Measurements from ENCODE around the gene TMC4. TPM values are rescaled to one million over a fixed set of nuclear protein-coding genes. Genes with fewer than 3 reads are reported as not detected.

The TMC4 gene
- total RNA-seq, 4 donors from 2014 or later: 42.6 to 91.7 (median 68.5) TPM

DNA sequence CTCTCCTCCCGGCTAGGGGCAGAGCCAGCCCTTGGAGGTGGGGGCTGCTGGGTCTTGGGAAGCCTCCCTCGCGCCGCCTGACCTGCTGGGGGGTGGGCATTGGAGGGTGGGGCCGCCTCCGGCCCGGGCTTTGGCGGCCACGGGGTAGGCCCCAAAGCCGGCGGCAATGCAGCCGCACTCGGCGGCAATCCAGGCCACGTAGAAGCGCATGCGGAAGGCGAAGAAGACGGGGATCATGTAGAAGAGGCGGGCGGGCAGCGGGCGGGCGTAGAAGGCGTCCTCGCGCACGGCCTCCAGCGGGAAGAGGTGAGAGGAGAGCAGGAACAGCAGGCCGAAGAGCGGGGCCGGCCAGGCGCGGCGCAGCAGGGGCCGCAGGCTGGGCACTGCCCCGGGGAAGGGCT is 7.7 kb upstream of the TMC4 start:
- Histone ChIP-seq H3K27ac (no peak overlapping the region), H3K27me3 (no peaks in the 10 kb centered on the region), H3K4me3 (replicated peaks in 1 of 3) (no peak overlapping the region), H3K9me3 (no peaks in the 10 kb centered on the region), H3K4me1 (no peaks in the 10 kb centered on the region), H3K36me3 (no peaks in the 10 kb centered on the region)
- intact Hi-C loops (cut with DNase I): no loop called here
- WGBS, 2 donors: 96% methylated on average over 36 to 37 of the region's 37 CpGs
- TF ChIP-seq POLR2A (IDR thresholded peaks at IDR 0.05): no peak
- TF ChIP-seq, protein P1, sequence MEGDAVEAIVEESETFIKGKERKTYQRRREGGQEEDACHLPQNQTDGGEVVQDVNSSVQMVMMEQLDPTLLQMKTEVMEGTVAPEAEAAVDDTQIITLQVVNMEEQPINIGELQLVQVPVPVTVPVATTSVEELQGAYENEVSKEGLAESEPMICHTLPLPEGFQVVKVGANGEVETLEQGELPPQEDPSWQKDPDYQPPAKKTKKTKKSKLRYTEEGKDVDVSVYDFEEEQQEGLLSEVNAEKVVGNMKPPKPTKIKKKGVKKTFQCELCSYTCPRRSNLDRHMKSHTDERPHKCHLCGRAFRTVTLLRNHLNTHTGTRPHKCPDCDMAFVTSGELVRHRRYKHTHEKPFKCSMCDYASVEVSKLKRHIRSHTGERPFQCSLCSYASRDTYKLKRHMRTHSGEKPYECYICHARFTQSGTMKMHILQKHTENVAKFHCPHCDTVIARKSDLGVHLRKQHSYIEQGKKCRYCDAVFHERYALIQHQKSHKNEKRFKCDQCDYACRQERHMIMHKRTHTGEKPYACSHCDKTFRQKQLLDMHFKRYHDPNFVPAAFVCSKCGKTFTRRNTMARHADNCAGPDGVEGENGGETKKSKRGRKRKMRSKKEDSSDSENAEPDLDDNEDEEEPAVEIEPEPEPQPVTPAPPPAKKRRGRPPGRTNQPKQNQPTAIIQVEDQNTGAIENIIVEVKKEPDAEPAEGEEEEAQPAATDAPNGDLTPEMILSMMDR (IDR thresholded peaks at IDR 0.05): no peak
- no peak for DNase-seq

DNA sequence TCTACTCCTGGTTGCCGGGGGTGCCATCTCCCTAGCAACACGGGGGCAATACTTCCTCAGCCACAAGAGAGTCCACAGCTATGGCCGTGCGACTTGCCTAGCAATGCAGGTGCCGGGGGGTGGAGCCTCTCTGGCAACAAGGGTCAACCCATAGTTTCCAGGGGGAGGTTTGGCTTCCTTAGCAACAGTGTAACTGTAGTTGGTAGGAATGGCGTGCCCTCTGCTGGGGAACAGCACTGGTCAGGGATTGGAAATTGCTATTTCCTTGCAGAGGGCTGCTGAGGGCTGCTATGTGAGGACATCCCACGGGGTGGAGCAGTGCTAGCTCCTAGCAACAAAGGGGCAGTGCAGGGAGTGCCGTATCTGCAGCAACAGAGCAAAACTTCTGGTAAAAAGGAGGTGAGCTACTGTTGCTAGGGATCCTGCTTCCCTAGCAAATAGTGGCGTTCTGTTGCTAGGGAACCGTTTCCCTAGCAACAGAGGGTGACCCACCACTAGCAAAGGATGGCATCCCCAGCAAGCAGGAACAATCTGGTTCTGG is 7.0 kb upstream of the TMC4 start:
- Histone ChIP-seq H3K27me3 (no peaks in the 10 kb centered on the region), H3K27ac (no peak overlapping the region), H3K4me3 (replicated peaks in 1 of 3) (no peak overlapping the region), H3K9me3 (no peaks in the 10 kb centered on the region), H3K4me1 (no peaks in the 10 kb centered on the region), H3K36me3 (no peaks in the 10 kb centered on the region)
- 60% methylated on average over 5 to 10 of the region's 10 CpGs for WGBS, 2 donors
- DNase-seq: no peak
- intact Hi-C loops (cut with DNase I): no loop called here
- TF ChIP-seq POLR2A (IDR thresholded peaks at IDR 0.05): no peak
- TF ChIP-seq, protein P1 (IDR thresholded peaks at IDR 0.05): no peak

DNA sequence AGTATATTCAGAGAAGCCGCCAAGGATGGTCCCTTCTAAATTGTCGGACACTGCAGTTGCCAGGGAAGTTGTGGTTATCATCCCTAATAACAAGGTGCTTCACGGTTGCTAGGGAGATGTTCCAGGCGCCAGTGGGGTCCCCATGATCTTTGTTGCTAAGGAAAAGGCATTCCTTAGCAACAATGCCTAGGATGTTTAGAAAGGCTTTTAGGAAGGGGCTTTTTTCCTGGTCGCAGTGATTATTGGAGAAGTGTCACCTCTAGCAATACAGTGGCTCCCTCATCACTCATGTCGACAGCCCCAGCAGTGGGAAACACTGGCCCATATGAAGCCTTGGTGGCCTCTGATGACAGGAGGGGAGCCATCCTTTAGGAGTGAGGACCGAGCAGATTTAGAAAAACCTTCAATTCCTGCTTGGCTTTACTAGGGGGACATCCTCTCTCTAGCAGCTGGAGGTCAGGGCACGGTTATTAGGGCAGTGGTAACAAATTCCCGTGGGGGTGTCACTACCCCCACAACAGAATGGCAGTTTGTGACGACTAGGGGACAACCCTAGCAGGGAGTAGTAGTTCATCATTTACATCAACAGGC is 6.4 kb upstream of the TMC4 start:
- Histone ChIP-seq H3K4me3 (replicated peaks in 1 of 3) (no peak overlapping the region), H3K27ac (no peak overlapping the region), H3K4me1 (no peaks in the 10 kb centered on the region), H3K36me3 (no peaks in the 10 kb centered on the region), H3K9me3 (no peaks in the 10 kb centered on the region), H3K27me3 (no peaks in the 10 kb centered on the region)
- 79 to 91% methylated on average over 9 to 10 of the region's 10 CpGs for WGBS, 2 donors
- TF ChIP-seq, protein P1 (IDR thresholded peaks at IDR 0.05): no peak
- TF ChIP-seq POLR2A (IDR thresholded peaks at IDR 0.05): no peak
- no peak for DNase-seq
- intact Hi-C loops (cut with DNase I): no loop called here

DNA sequence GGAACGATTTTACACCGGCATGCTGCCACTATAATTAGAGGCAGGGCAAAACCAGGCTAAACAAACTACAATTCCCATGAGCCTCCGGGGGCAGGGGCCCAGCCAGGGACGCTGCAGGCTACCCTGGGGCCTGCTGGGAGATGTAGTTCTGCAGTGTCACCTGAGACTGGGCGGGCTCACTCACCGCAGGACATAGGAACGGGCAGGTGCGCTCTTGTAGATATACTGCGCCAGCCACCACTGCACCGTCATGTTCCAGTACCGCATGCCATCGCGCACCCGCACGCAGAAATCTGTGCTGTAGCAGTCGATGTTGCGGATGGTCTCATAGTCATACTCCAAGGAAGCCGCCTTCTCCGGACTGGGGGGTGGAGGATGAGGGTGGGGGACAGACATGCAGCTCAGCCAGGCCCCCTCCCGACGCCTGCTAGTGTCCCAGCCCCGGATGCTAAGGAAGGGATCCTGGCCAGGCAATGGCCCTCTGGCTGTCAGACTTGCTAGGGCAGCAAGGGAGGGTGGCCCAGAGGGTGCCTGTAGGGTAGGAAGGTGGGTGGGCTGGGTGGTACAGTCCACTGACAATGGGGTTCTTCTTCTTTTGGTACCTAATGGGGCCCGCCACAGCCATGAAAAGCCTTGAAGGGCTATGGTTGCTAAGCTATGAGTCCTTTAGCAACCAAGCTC is 5.8 kb upstream of the TMC4 start:
- intact Hi-C loops (cut with DNase I): no loop called here
- WGBS, 2 donors: 72 to 79% methylated on average over 18 to 20 of the region's 23 CpGs

More for the DNA sequence above, 5.8 kb upstream of the TMC4 start:
- DNase-seq: peak in 1 of 2 donors; percentile 32
- no peak for TF ChIP-seq POLR2A (IDR thresholded peaks at IDR 0.05)
- TF ChIP-seq, protein P1 (IDR thresholded peaks at IDR 0.05): no peak
- H3K27ac ChIP-seq: no peak overlapping the region
- no peaks in the 10 kb centered on the region for H3K36me3 ChIP-seq
- H3K4me1 ChIP-seq: no peaks in the 10 kb centered on the region
- no peaks in the 10 kb centered on the region for H3K27me3 ChIP-seq
- no peaks in the 10 kb centered on the region for H3K9me3 ChIP-seq
- H3K4me3 ChIP-seq (replicated peaks in 1 of 3): no peak overlapping the region

Data from thyroid gland (tissue), 4 donors.